IPS DF 19.7 (cell line): ENCODE measurements around the gene ACTL6A.
A peak's percentile ranks its signal among the peaks of the same experiment; 100 is the strongest.

Experiments used
- DNase-seq: peaks from one replicate; pipeline ENCODE4 v3.0.0-alpha.2; 2013; ENCODE audit warnings: low read depth, low spot score

ACTL6A gene

DNA sequence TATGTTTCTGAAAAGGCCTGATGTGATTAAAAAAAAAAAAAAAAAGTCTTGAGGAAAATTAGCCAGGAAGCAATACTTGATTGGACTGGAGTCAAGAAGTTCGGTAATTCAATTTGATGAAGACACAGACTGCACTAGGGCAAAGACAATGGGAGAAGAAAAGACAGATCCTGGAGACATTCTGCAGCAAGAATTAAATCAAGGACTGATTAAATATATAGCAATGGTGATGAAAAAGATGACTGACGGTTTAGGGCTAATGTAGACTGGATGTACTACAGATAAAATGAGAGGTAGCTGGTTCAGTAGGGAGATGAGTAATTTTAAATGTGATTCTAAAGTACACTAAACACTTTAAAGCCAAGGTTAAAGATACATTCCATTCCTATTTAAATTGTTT is 27.9 kb downstream of the ACTL6A start:
- DNase-seq: no peak

GRCh38 chr3:179591313-179591712 is 28.6 kb downstream of the ACTL6A start:
- DNase-seq: no peak

GRCh38 chr3:179599531-179599930 is 36.8 kb downstream of the ACTL6A start:
- no peak for DNase-seq

DNA sequence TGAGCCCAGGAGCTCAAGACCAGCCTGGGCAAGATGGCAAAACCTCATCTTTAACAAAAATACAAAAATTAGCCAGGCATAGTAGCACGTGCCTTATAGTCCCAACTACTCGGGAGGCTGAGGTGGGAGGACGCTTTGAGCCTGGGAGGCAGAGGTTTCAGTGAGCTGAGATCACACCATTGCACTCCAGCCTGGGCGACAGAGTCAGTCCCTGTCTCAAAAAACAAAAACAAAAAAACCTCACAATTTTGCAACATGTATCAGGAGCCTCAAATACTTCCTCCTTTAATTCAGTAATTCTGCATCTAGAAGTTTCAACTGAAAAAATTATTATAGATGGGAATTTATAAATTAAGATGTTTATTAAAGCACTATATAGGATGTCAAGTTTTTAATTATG is 40.6 kb downstream of the ACTL6A start:
- DNase-seq: no peak

- no peak for DNase-seq
Measured at GRCh38 chr3:179603831-179604230, 41.1 kb downstream of the ACTL6A start.

DNA sequence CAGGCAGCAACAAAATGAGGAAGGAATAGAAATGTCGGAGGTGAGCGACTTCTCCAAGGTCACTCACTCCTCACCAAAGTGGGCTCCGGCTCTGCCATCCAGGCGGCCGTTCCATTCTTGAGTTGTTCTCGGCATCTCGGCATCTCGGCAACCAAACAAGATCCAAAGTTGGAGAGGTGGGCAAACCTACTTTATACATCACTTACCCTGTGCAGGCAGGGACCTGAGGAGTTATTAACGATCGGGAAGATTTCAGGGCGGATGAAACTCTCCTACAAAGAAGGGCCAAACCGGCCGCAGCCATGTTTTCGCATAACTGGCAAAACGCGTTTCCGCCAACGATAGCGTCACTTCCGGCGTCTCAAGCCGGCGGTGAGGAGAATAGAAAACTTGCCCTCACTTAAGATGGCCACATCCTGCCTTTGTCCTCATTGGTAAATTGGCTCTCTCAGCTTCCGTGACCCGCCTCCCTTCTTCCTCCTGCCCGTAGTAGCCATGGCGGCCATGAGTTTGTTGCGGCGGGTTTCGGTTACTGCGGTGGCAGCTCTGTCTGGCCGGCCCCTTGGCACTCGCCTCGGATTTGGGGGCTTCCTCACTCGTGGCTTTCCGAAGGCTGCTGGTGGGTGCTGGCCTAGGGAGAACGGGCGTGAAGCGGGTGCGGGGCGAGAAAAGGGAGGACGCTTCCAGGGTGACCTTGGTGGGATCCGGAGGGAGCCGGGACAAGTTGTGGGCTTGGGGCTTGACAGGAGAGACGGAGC is 41.8 kb downstream of the ACTL6A start, which contains the start of the genes MRPL47 and NDUFB5:
Gene MRPL47, minus strand, starts transcription at position 318 of the 758 bp plus-strand sequence. Its CDS starts 14 bp downstream, at position 304.
Gene NDUFB5, plus strand, starts transcription at position 474 of the 758 bp plus-strand sequence. Its CDS starts 22 bp downstream, at position 496.
- DNase-seq: peak; percentile 92

GRCh38 chr3:179606534-179607085 is 43.9 kb downstream of the ACTL6A start:
- no peak for DNase-seq

DNA sequence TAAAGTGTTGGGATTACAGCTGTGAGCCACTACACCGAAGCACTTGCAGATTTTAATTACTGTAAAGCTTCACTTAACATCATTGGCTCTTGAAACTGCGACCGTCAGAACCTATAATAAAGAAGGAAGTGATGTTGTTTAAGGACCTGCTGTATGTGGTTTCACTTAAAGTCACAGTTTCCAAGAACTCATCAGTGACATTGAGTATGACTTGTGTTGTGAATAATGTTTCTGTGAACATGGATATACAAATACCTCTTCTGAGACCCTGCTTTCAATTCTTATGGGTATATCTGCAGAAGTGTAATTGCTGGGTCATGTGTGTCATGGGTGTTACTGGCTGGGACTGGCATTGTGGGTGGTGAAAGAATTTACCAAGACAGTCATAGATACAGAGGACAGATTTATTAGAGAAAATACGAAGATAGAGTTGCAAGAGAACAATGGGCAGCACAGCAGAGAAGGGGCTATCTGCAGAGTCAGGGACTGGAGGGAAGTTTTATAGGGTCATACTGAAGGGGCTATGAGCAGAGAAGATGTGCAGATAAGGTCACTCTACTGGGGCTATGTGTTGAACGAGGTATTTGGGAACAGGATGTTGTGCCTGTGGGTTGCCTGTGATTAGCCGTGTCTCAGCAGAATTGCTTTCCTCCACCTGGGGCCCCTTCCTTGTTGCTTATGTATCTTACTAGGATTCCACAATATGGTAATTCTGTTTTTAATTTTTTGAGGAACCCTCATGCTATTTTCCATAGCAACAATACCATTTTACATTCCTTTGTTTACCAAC is 46.4 kb downstream of the ACTL6A start:
- no peak for DNase-seq

DNA sequence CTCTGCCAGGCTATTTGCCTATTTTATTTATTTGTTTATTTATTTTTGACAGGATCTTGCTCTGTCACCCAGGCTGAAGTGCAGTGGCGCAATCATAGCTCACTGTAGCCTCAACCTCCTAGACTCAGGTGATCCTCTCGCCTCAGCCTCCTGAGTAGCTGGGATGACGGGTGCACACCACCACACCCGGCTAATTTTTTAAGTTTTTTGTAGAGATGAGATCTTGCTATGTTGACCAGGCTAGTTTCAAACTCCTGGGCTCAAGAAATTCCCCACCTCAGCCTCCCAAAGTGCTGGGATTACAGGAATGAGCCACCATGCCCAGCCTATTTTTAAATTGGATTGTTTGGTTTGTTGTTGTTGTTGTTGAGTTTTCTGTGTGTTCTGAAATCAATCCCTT is 47.3 kb downstream of the ACTL6A start:
- no peak for DNase-seq

GRCh38 chr3:179613807-179614206 is 51.1 kb downstream of the ACTL6A start:
- no peak for DNase-seq

GRCh38 chr3:179615458-179616173 is 52.9 kb downstream of the ACTL6A start:
- DNase-seq: no peak

DNA sequence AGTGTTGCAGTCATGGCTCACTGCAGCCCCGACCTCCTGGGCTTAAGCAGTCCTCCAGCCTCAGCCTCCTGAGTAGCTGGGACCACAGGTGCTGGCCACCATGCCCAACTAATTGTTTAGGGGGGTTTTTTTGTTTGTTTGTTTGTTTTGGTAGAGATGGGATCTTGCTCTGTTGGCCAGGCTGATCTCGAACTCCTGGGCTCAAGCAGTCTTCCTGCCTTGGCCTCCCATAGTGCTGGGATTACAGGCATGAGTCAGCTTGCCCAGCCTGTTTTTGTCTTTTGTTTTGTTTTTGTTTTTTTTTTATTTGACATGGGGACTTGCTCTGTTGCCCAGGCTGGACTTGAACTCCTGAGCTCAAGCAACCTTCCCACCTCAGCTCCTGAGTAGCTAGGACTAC is 59.3 kb downstream of the ACTL6A start:
- no peak for DNase-seq

DNA sequence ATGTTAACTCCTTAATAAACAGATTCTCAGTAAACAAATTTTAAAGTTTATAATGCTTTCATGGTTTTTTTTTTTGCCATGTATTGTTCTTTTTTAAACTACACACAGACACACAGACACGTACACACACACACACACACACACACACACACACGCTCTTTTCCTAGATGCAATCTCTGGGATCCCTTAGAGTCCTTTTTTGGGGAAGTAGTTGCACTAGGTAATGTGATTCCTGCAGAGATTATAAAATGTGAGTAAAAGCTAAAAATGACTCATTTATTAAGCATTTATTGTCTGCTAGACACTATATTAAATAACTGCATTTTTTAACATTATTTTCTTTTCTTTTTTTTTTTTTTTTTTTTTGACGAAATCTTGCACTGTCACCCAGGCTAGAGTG is 61.7 kb downstream of the ACTL6A start:
- DNase-seq: no peak

- DNase-seq: no peak
Measured at GRCh38 chr3:179630753-179631451, 68.2 kb downstream of the ACTL6A start.
